ENCODE measurements around the gene ANKRD33B.

DNA sequence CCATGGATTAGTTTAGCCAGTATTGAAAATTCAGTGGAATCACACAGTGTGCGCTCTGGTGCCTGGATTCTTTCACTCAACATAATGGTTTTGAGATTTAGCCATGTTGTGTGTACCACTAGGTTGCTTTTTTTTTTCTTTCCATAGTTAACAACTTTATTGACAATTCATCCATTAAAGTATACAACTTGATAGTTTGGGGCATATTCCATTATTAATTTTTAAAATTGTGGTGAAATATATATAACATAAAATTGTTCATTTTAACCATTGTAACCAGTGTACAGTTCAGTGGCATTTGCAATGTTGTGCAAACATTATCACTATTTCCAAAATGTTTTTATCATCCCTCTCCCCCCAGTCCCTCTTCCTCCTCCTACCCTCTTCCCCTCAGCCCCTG lies 35.2 kb downstream of the ANKRD33B start:
- TF ChIP-seq POLR2A (IDR thresholded peaks at IDR 0.05): no peak
- TF ChIP-seq CTCF (IDR thresholded peaks at IDR 0.05): no peak

Data from breast epithelium (tissue), 3 donors.